PFSK-1 (cell line): Measurements from ENCODE around the gene FRMD4A.

Experiments used
- POLR2AphosphoS5 ChIP-seq: IDR thresholded peaks from 2 replicates; pipeline ENCODE4 v1.6.1; 2012; ENCODE audit warnings: low read depth, mild to moderate bottlenecking, control low read depth, low read length, moderate library complexity
- TAF1 ChIP-seq: IDR thresholded peaks from 2 replicates; pipeline ENCODE4 v1.6.1; 2012; ENCODE audit warnings: low read length, control low read depth, borderline replicate concordance; ENCODE audit not compliant: insufficient read depth

DNA sequence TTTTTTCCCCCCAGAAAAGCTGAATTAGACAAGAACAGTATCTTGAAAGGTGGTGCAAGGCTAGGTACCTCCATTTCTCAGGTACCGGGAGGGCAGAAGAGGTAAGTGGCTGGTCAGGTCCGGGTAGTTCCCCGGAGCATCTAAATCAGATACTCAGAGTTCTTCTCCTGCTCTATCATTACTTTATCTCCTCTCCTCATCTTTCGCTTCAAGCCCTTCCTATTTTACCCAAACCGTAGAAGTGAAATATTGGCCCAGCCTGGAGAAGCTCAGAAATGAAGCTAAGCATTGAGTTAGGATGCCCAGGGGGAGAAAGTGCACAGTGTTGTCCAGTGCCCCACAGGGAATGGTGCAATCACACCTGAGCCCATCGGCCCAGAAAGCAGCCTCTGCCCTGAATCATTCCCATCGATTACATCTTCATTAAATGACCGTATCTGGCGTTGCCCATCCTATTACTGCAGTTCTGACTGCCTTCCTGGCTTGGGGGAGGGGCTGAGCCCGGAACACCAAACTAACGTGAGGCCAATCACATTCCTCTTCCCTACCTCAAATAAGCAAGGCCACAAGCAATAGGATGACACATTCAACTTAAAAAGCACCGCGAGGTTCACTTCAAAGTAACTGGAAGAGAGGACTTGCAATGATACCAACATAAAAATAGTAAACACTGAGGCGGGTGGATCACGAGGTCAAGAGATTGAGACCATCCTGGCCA lies 627.5 kb downstream of the FRMD4A start:
- no peak for TF ChIP-seq POLR2AphosphoS5
- no peak for TF ChIP-seq TAF1
